Left ventricle myocardium inferior (tissue), 1 donor: ENCODE results near the gene GPC5. TPM values are rescaled to one million over a fixed set of nuclear protein-coding genes. Genes with fewer than 3 reads are reported as not detected.

Source experiments
- DNase-seq: peaks from one replicate; pipeline ENCODE4 v3.0.0-alpha.2; 2020
- H3K27ac ChIP-seq: fragments of 200-600 bp; replicated peaks from 2 replicates; pipeline ENCODE4 v1.8.0; 2021
- H3K27me3 ChIP-seq: fragments of 200-600 bp; 2 replicates; pipeline ENCODE4 v1.8.0; 2021; ENCODE audit warnings: low read depth
- H3K36me3 ChIP-seq: fragments of 200-600 bp; 2 replicates; pipeline ENCODE4 v1.8.0; 2021
- H3K4me1 ChIP-seq: fragments of 200-600 bp; 2 replicates; pipeline ENCODE4 v1.8.0; 2021
- H3K4me3 ChIP-seq: fragments of 200-600 bp; 2 replicates; pipeline ENCODE4 v1.8.0; 2021; ENCODE audit warnings: mild to moderate bottlenecking, moderate library complexity
- H3K9me3 ChIP-seq: fragments of 200-600 bp; replicated peaks from 2 replicates; pipeline ENCODE4 v1.8.0; 2021
- intact Hi-C: fragments of 100-400 bp; cut with micrococcal nuclease; formaldehyde crosslinking; loops from one replicate; pipeline ENCODE4 v1.11.0; 2022
- total RNA-seq: library from RNA; stranded (reverse); fragmentation: NEBNext Ultra II Directional; extraction: Animal tissue kit (Norgen Biotek cat#: 25700); gene quantifications from one replicate; pipeline ENCODE4 v1.2.1, GENCODE V29; 2021
- TF ChIP-seq, protein P1 (sequence below): fragments of 200-600 bp; IDR thresholded peaks from 2 replicates; pipeline ENCODE4 v1.8.0; 2021; ENCODE audit warnings: antibody characterized with exemption, mild to moderate bottlenecking, borderline replicate concordance
- donor health status: DM: no; HTN: yes; CAD: no; lungs with severe emphysema.

Gene GPC5
- total RNA-seq, 1 donor from 2014 or later: 1.5 TPM

DNA sequence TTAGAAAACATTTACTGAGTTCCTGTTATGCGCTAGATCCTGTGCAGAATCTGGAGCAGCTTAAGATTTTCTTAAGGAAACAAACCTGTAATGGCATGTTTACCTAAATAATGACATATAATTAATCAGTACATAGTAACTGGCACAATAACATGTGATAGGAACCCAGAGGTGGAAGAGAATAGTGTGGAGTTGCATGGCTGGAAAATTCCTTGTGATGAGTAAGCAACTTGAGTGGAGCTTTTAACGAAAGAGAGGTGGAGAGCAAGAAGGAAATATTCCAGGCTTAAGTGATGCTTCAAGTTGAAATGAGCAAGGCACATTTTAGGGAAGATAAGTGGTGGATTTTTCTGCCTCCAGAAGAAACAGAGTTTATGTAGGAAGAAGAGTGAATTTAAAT is 9.2 kb upstream of the GPC5 start:
- TF ChIP-seq, protein P1, sequence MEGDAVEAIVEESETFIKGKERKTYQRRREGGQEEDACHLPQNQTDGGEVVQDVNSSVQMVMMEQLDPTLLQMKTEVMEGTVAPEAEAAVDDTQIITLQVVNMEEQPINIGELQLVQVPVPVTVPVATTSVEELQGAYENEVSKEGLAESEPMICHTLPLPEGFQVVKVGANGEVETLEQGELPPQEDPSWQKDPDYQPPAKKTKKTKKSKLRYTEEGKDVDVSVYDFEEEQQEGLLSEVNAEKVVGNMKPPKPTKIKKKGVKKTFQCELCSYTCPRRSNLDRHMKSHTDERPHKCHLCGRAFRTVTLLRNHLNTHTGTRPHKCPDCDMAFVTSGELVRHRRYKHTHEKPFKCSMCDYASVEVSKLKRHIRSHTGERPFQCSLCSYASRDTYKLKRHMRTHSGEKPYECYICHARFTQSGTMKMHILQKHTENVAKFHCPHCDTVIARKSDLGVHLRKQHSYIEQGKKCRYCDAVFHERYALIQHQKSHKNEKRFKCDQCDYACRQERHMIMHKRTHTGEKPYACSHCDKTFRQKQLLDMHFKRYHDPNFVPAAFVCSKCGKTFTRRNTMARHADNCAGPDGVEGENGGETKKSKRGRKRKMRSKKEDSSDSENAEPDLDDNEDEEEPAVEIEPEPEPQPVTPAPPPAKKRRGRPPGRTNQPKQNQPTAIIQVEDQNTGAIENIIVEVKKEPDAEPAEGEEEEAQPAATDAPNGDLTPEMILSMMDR: no peak
- intact Hi-C loops: no loop called here
- Histone ChIP-seq H3K36me3 (no peaks in the 10 kb centered on the region), H3K9me3 (no peaks in the 10 kb centered on the region), H3K27ac (no peak overlapping the region), H3K4me1 (no peaks in the 10 kb centered on the region), H3K27me3 (peaks cover 43% of the 10 kb centered on the region), H3K4me3 (no peak overlapping the region)
- DNase-seq: no peak

DNA sequence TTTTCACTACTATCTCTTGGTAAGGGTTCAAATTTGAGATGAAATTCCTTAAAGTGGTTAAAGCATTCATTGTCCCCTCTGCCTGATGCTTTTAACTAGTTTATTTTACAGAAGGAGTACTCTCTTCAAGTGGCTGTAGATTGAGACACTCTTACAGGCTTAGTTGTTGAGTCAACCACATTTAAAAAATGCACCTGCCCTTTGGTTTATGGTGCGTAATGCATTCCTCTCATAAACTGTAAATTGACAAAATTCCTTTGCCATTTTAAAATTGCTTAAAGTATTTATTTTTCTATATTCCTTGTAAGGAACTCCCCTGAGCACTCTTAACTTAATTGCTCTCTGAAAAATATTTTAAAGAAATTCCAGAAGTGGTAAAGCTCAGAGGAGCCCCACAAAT is 826 bp upstream of the GPC5 start:
- DNase-seq: no peak
- Histone ChIP-seq H3K27me3 (peaks cover 72% of the 10 kb centered on the region), H3K27ac (no peak overlapping the region), H3K4me3 (no peak overlapping the region), H3K36me3 (no peaks in the 10 kb centered on the region), H3K4me1 (peaks cover 19% of the 10 kb centered on the region), H3K9me3 (no peaks in the 10 kb centered on the region)
- intact Hi-C loops: no loop called here
- TF ChIP-seq, protein P1: no peak

DNA sequence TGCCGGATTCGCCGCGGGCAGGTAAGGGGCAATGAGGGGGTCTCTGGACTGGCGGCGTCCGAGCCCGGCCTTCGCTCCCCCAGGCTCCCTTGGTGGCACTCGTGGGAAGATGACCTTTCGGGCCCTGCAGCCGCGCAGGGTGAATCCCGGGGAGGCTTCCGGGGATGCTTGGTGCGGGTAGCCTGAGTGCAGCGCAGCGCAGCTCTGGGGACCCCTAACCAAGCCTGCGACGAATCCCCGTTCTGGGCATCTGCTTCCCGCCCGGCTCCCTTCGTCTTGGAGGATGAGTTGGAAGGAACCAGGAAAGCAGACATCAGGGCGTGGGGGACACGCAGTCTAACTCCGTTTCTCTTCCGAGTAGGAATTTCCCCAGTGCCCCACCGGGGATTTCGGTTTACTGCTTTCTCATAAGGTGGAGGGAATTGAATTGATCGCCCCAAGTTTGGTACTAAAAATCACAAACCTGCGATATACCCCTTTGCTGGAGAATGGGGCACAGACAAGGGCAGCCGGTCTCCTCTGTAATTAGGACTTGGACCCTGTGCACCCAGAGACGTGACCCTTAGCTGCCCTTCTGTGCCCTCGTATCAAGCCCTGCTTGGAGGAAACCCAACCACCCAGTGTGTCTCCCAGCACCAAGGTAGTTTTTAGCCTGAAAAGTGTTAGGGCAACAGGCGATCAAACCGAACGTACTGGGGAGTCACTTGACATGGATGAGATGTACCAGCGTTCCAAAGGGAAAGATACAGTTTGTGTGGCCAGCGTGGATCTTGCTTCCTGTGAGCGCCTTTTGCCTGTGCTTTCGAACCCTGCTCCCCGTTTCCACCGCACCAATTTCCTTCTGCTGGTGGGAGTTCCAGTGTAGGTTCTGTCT is 1.0 kb downstream of the GPC5 start:
- Histone ChIP-seq H3K27me3 (peaks cover 58% of the 10 kb centered on the region), H3K4me1 (peaks cover 19% of the 10 kb centered on the region), H3K4me3 (peak overlapping the region; percentile 71), H3K9me3 (no peaks in the 10 kb centered on the region), H3K27ac (no peak overlapping the region), H3K36me3 (no peaks in the 10 kb centered on the region)
- intact Hi-C loops: no loop called here
- TF ChIP-seq, protein P1: no peak
- no peak for DNase-seq

DNA sequence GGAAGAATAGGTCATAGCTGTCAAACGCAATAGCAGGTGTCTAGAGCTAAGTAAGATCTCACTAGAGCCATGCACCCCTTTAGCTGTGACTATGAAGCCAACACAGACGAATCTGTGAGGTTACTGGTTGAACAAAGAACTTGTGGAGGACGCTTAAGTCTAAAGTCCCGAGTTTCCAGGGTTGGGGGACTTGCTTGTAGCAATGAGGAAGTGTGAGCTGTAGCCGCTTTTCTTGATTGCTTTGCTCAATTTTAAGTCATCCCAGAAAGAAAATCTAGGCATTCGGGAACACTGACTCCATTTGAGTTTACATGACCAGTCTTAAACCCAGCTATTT is 1.6 kb downstream of the GPC5 start:
- H3K27me3 ChIP-seq: peaks cover 52% of the 10 kb centered on the region

DNA sequence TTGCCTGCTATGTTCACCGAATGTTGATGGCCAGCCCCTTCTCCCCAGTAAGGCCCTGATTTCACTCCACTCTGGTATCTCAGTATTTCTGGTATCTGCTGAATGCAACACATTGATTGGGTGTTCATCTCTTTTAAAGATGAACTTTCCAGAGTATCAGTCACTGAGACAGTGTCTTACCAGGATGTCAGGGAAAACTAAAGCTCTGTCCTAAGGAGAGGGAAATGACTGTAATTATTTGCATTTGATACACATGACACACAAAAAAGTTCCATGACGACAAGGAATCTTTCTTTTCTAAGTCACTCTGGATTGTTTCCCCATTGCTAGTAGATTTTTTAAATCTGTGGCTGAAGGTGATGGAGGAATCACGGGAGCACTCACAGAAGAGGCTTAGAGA is 2.2 kb downstream of the GPC5 start:
- no peaks in the 10 kb centered on the region for H3K9me3 ChIP-seq
- H3K4me1 ChIP-seq: peaks cover 19% of the 10 kb centered on the region
- H3K27ac ChIP-seq: no peak overlapping the region
- no peak overlapping the region for H3K4me3 ChIP-seq
- no peaks in the 10 kb centered on the region for H3K36me3 ChIP-seq
- DNase-seq: no peak
- TF ChIP-seq, protein P1: no peak
- intact Hi-C loops: no loop called here
- H3K27me3 ChIP-seq: peaks cover 46% of the 10 kb centered on the region

More for the DNA sequence above, 1.6 kb downstream of the GPC5 start:
- DNase-seq: no peak
- TF ChIP-seq, protein P1: no peak
- no peak overlapping the region for H3K27ac ChIP-seq
- peaks cover 19% of the 10 kb centered on the region for H3K4me1 ChIP-seq
- intact Hi-C loops: no loop called here
- no peaks in the 10 kb centered on the region for H3K36me3 ChIP-seq
- H3K4me3 ChIP-seq: peak overlapping the region; percentile 71
- H3K9me3 ChIP-seq: no peaks in the 10 kb centered on the region
